Mesothelial cell of epicardium (in vitro differentiated cells): Measurements from ENCODE around the gene MTOR. TPM values are rescaled to one million over a fixed set of nuclear protein-coding genes. Genes with fewer than 3 reads are reported as not detected.

Source experiments
- DNase-seq, 2 experiments: peaks; one replicate each; pipeline ENCODE4 v3.0.0; 2021; ENCODE audit warnings: low spot score in 2 of 2; ENCODE audit not compliant: unreplicated experiment in 2 of 2
- H3K27ac Mint-ChIP-seq: 2 replicates; pipeline ENCODE4 v1.8.0; 2021; ENCODE audit warnings: mixed read lengths
- H3K27me3 Mint-ChIP-seq: 2 replicates; pipeline ENCODE4 v1.8.0; 2021; ENCODE audit warnings: low read depth, mixed read lengths
- H3K36me3 Mint-ChIP-seq: 2 replicates; pipeline ENCODE4 v1.8.0; 2021; ENCODE audit warnings: mixed read lengths
- H3K4me1 Mint-ChIP-seq: 2 replicates; pipeline ENCODE4 v1.8.0; 2021; ENCODE audit warnings: mixed read lengths
- H3K4me3 Mint-ChIP-seq: 2 replicates; pipeline ENCODE4 v1.8.0; 2021; ENCODE audit warnings: mild to moderate bottlenecking, moderate library complexity, mixed read lengths
- H3K9me3 Mint-ChIP-seq: 2 replicates; pipeline ENCODE4 v1.8.0; 2021; ENCODE audit warnings: mixed read lengths
- CTCF ChIP-seq: fragments of 200-600 bp; sonication (generic); IDR thresholded peaks from one replicate; pipeline ENCODE4 v1.5.0; 2021; ENCODE audit warnings: antibody characterized with exemption; ENCODE audit not compliant: unreplicated experiment
- total RNA-seq: library from RNA; stranded (reverse); gene quantifications from 3 replicates; pipeline ENCODE4 v1.2.1, GENCODE V29; 2021

Gene MTOR
- total RNA-seq, 1 donor from 2014 or later: 49.3 TPM

- Mint-ChIP-seq H3K36me3 (peaks cover 28% of the 10 kb centered on the region), H3K27ac (no peak overlapping the region), H3K9me3 (no peaks in the 10 kb centered on the region), H3K4me3 (no peak overlapping the region), H3K27me3 (no peaks in the 10 kb centered on the region), H3K4me1 (no peaks in the 10 kb centered on the region)
- no peak for TF ChIP-seq CTCF
- DNase-seq: no peak
These were observed 119.5 kb downstream of the MTOR start for GRCh38 chr1:11142618-11143391.

- TF ChIP-seq CTCF: no peak
These were observed 123.4 kb downstream of the MTOR start for GRCh38 chr1:11138952-11139351.

GRCh38 chr1:11138029-11138428, 124.3 kb downstream of the MTOR start:
- no peak for DNase-seq
- Mint-ChIP-seq H3K4me3 (no peak overlapping the region), H3K9me3 (no peaks in the 10 kb centered on the region), H3K4me1 (no peaks in the 10 kb centered on the region), H3K36me3 (peaks cover 17% of the 10 kb centered on the region), H3K27me3 (no peaks in the 10 kb centered on the region), H3K27ac (no peak overlapping the region)
- no peak for TF ChIP-seq CTCF

More at GRCh38 chr1:11138952-11139351, 123.4 kb downstream of the MTOR start:
- Mint-ChIP-seq H3K4me1 (no peaks in the 10 kb centered on the region), H3K9me3 (no peaks in the 10 kb centered on the region), H3K27me3 (no peaks in the 10 kb centered on the region), H3K27ac (no peak overlapping the region), H3K4me3 (no peak overlapping the region), H3K36me3 (peaks cover 22% of the 10 kb centered on the region)
- no peak for DNase-seq

GRCh38 chr1:11134898-11135266, 127.5 kb downstream of the MTOR start:
- Mint-ChIP-seq H3K9me3 (no peaks in the 10 kb centered on the region), H3K27me3 (no peaks in the 10 kb centered on the region), H3K36me3 (peaks cover 29% of the 10 kb centered on the region)

GRCh38 chr1:11134251-11134897, 128.0 kb downstream of the MTOR start:
- DNase-seq: no peak
- TF ChIP-seq CTCF: no peak
- Mint-ChIP-seq H3K27ac (no peak overlapping the region), H3K9me3 (no peaks in the 10 kb centered on the region), H3K27me3 (no peaks in the 10 kb centered on the region), H3K36me3 (peaks cover 34% of the 10 kb centered on the region), H3K4me1 (no peaks in the 10 kb centered on the region), H3K4me3 (no peak overlapping the region)

More at GRCh38 chr1:11134898-11135266, 127.5 kb downstream of the MTOR start:
- Mint-ChIP-seq H3K4me3 (no peak overlapping the region), H3K27ac (no peak overlapping the region), H3K4me1 (no peaks in the 10 kb centered on the region)
- TF ChIP-seq CTCF: no peak
- DNase-seq: no peak
